GM21367 (cell line): Measurements from ENCODE around the gene DOC2A.
"Not testable (repeated sequence)": the region's sequence is repeated elsewhere in the genome, so short reads cannot be mapped to it uniquely, and the experiment has no call there.

Experiments used
- ATAC-seq: cut with Tn5 transposase; IDR thresholded peaks from one replicate; pipeline ENCODE4 v1.9.1; 2021; ENCODE audit not compliant: unreplicated experiment

DOC2A gene

DNA sequence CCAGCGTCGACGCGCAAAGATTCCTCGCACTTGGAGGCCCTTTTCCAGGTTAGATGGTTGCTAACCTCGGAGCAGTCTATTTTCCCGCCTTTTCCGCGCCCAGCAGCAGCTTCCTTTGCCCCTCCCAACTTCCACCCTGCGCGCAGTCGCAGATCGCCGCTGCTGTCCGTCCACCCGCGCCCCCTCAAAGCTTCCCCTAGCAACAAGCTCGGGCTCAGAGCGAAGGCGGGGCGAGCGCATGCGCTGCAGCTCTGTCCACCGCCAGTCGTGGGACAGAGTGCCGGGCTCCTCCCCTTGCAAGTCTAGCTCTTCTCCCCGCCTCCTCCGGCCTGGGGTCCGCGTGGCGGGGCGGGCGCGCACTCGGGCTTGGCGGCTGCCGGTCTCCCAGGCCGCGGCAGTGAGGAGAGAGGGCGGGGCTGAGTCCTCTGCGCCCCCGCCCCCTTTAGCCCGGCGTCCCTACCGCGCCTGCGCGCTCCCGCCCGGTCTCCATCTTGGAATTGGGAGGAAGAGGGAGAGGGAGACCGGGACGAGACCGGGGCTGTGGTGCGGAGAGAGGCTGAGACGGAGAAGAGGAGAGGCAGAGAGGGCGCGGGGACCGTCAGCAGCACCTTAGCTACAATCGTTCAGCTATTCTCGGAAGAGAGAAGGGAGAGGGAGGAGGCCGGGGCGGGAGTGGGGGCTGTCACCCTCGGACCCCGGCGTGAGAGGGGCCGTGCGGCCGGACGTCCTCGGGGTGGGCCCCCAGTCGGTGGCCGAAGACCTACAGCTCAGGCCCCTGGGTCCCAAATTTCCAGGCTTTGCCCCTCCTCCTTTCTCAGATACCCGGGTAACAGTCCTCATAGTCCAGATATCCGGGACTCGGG is 37.2 kb downstream of the DOC2A start, which contains the start of gene TAOK2:
Gene TAOK2 (plus strand): TSS at position 485 of the 863 bp plus-strand sequence. CDS start 3,905 bp downstream, outside the sequence.
- ATAC-seq: peak; percentile 84

DNA sequence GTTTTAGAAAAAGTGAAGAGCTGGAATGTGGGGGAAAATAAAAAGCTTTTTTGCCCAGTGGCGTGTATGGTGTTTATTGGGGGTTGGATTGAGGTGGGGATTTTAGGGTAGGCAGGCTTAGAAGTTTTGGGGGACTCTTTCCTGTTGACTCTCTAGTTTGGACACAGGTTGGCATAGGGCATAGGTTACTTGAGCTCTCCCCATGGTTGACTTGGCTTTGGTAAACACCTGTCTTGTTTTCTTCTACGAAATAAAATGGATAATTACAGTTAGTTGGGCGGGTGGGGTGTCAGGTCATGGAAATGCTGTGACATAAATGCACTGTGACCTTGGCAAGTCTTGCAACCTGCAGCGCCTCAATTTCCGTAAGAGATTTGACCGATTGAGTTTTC is 37.8 kb downstream of the DOC2A start:
- no peak for ATAC-seq

GRCh38 chr16:29972500-29972899 is 38.3 kb downstream of the DOC2A start:
- ATAC-seq: no peak

DNA sequence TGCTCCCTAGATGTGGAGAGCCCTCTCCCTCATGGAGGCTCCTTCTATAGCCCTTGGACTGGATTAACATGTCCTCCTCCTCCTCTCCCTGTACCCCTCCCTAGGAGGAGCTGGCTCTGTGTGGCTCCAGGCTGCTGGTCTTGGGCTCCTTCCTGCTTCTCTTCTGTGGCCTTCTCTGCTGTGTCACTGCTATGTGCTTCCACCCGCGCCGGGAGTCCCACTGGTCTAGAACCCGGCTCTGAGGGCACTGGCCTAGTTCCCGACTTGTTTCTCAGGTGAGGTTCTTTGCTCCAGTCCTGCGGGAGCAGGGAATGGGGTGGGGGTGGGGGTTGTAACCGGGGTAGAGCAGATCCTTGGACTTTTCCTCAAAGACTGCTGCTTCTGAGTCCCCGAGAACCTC is 39.5 kb downstream of the DOC2A start:
- ATAC-seq: no peak

GRCh38 chr16:29968205-29968604 is 42.6 kb downstream of the DOC2A start:
- no peak for ATAC-seq

DNA sequence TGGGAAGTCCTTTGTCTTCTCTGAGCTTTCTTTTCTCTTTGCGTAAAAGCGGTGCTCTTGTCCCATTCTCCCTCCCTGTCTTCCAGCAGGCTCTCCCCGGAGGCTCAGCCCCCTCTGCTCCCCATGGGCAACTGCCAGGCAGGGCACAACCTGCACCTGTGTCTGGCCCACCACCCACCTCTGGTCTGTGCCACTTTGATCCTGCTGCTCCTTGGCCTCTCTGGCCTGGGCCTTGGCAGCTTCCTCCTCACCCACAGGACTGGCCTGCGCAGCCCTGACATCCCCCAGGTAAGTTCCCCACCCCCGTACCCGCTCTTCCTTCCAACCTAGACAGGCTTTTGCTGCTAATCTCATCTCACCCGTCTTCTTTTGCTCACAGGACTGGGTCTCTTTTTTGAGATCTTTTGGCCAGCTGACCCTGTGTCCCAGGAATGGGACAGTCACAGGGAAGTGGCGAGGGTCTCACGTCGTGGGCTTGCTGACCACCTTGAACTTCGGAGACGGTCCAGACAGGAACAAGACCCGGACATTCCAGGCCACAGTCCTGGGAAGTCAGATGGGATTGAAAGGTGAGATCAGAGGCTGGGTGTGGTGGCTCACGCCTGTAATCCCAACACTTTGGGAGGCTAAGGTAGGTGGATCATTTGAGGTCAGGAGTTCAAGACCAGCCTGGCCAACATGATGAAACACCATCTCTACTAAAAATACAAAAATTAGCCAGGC is 47.6 kb downstream of the DOC2A start:
- ATAC-seq: no peak

DNA sequence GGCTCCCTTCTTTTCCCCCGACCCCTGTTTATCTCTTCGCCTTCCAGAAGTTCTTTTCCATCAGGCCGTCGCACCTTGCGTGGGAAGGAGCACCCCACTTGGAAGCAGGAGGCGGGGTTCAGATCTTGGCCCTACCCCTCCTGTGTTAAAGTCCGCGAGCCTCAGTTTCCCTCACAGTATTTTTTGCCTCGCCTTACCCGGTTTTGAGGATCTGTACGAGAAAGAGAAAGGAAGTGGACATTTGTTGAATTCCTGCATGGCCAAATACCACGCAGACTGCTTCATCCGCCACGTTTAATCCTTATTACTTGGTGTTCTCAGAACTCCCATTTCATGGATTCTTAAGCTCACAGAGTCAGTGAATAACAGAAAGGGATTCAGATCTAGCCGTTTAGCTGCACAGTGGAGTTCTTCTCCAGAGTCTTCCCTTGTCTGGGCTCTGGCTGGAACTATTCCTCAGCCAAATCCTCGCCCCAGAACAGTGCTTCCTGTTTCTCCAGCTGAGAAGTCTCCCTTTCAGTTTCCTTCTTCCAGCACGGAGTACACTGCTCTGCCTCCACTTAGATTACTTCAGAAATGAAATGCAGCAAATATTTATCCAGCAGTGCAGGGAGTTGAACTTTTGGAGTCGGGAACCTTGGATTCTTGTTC is 48.4 kb downstream of the DOC2A start:
- no peak for ATAC-seq

- ATAC-seq: peak; percentile 69
Observed at GRCh38 chr16:29961479-29962343, 49.1 kb downstream of the DOC2A start, which contains the start of gene TMEM219. Gene TMEM219, plus strand, starts transcription at chr16:29962079. Its CDS starts 1,065 bp downstream, at chr16:29963144.

- ATAC-seq: no peak
Observed at GRCh38 chr16:29961127-29961478, 49.7 kb downstream of the DOC2A start.

GRCh38 chr16:29959821-29960220 is 51.0 kb downstream of the DOC2A start:
- ATAC-seq: not testable (repeated sequence)

GRCh38 chr16:29959293-29959692 is 51.5 kb downstream of the DOC2A start:
- ATAC-seq: no peak

GRCh38 chr16:29958756-29959155 is 52.1 kb downstream of the DOC2A start:
- no peak for ATAC-seq
